ENCODE data around the gene RBMS1.

- TF ChIP-seq CTCF (IDR thresholded peaks at IDR 0.05; ENCODE audit: low read depth, low read length, missing input control) (no peak), TAF1 (conservative IDR thresholded peaks at IDR 0.05) (no peak), JUND (IDR thresholded peaks at IDR 0.05) (no peak), SP1 (IDR thresholded peaks at IDR 0.05) (no peak), EGR1 (IDR thresholded peaks at IDR 0.05; ENCODE audit: low read depth in 2 of 2) (no peak), RXRA (IDR thresholded peaks at IDR 0.05) (no peak), MAX (IDR thresholded peaks at IDR 0.05) (no peak), HNF4A (conservative IDR thresholded peaks at IDR 0.05) (no peak), YY1 (IDR thresholded peaks at IDR 0.05) (no peak)
- TF ChIP-seq, protein P1, sequence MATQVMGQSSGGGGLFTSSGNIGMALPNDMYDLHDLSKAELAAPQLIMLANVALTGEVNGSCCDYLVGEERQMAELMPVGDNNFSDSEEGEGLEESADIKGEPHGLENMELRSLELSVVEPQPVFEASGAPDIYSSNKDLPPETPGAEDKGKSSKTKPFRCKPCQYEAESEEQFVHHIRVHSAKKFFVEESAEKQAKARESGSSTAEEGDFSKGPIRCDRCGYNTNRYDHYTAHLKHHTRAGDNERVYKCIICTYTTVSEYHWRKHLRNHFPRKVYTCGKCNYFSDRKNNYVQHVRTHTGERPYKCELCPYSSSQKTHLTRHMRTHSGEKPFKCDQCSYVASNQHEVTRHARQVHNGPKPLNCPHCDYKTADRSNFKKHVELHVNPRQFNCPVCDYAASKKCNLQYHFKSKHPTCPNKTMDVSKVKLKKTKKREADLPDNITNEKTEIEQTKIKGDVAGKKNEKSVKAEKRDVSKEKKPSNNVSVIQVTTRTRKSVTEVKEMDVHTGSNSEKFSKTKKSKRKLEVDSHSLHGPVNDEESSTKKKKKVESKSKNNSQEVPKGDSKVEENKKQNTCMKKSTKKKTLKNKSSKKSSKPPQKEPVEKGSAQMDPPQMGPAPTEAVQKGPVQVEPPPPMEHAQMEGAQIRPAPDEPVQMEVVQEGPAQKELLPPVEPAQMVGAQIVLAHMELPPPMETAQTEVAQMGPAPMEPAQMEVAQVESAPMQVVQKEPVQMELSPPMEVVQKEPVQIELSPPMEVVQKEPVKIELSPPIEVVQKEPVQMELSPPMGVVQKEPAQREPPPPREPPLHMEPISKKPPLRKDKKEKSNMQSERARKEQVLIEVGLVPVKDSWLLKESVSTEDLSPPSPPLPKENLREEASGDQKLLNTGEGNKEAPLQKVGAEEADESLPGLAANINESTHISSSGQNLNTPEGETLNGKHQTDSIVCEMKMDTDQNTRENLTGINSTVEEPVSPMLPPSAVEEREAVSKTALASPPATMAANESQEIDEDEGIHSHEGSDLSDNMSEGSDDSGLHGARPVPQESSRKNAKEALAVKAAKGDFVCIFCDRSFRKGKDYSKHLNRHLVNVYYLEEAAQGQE (IDR thresholded peaks at IDR 0.05), result no peak
- TF ChIP-seq, protein P2, sequence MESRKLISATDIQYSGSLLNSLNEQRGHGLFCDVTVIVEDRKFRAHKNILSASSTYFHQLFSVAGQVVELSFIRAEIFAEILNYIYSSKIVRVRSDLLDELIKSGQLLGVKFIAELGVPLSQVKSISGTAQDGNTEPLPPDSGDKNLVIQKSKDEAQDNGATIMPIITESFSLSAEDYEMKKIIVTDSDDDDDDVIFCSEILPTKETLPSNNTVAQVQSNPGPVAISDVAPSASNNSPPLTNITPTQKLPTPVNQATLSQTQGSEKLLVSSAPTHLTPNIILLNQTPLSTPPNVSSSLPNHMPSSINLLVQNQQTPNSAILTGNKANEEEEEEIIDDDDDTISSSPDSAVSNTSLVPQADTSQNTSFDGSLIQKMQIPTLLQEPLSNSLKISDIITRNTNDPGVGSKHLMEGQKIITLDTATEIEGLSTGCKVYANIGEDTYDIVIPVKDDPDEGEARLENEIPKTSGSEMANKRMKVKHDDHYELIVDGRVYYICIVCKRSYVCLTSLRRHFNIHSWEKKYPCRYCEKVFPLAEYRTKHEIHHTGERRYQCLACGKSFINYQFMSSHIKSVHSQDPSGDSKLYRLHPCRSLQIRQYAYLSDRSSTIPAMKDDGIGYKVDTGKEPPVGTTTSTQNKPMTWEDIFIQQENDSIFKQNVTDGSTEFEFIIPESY (IDR thresholded peaks at IDR 0.05), result no peak
Observed at GRCh38 chr2:160458718-160459453, 34.7 kb downstream of the RBMS1 start.
